Measurements from ENCODE around the gene SRGAP3.

- no peak for TF ChIP-seq POLR2A (IDR thresholded peaks at IDR 0.05)
- TF ChIP-seq CTCF (IDR thresholded peaks at IDR 0.05) = no peak
- no peak for TF ChIP-seq EP300 (IDR thresholded peaks at IDR 0.05; ENCODE audit: low read depth)
These were observed 268.1 kb downstream of the SRGAP3 start for GRCh38 chr3:8981296-8981695.
